Spleen (tissue), 7 donors: ENCODE data around the gene KTN1.

ENCODE experiments used
- CTCF ChIP-seq, 11 experiments: fragments of 200-600 bp in 7 of 11; fragments of 450-650 bp in 4 of 11; sonication (generic) in 4 of 11; IDR thresholded peaks in 8 of 11; conservative IDR thresholded peaks in 3 of 11; 1 replicate in 7 of 11; 2 replicates in 4 of 11; pipeline versions ENCODE4 v1.4.0 to v1.8.0; 2016 to 2021; ENCODE audit warnings: antibody characterized with exemption in 11 of 11, inconsistent platforms in 4 of 11, mild to moderate bottlenecking in 1 of 11
- POLR2AphosphoS5 ChIP-seq, 3 donors: sonication (generic); formaldehyde crosslinking; IDR thresholded peaks; one replicate each; pipeline ENCODE4 v1.5.1; 2017; ENCODE audit warnings: antibody characterized with exemption in 3 of 3
- donor health status: DM: no; HTN: no; CAD: no; lungs with moderate emphysema.
- donor health status: DM: no; HTN: no; CAD: no.
- donor health status: DM: no; HTN: no; CAD: no.

GRCh38 chr14:55589171-55589570 lies 9.2 kb downstream of the KTN1 start:
- TF ChIP-seq POLR2AphosphoS5 (IDR thresholded peaks at IDR 0.05) (no peak), CTCF (IDR thresholded peaks at IDR 0.05 in 8 of 11, conservative IDR thresholded peaks at IDR 0.05 in 3 of 11) (no peak)
